PFSK-1 (cell line): ENCODE measurements around the gene SELENBP1.

Experiments
- FOXP2 ChIP-seq: optimal IDR thresholded peaks from 2 replicates; pipeline ENCODE3; 2011; ENCODE audit warnings: borderline replicate concordance, control low read depth, inconsistent platforms; ENCODE audit not compliant: insufficient read depth; ENCODE audit errors: extremely low read length, extremely low read depth
- POLR2AphosphoS5 ChIP-seq: IDR thresholded peaks from 2 replicates; pipeline ENCODE4 v1.6.1; 2012; ENCODE audit warnings: low read depth, mild to moderate bottlenecking, control low read depth, low read length, moderate library complexity
- SIN3A ChIP-seq: IDR thresholded peaks from 2 replicates; pipeline ENCODE4 v1.6.1; 2012; ENCODE audit warnings: mild to moderate bottlenecking, low read length, moderate library complexity, borderline replicate concordance; ENCODE audit not compliant: insufficient read depth
- TAF1 ChIP-seq: IDR thresholded peaks from 2 replicates; pipeline ENCODE4 v1.6.1; 2012; ENCODE audit warnings: low read length, control low read depth, borderline replicate concordance; ENCODE audit not compliant: insufficient read depth
- TF ChIP-seq, protein P1 (sequence below), 2 experiments: IDR thresholded peaks; 2 replicates each; pipeline versions ENCODE4 v1.6.1 to v1.8.0; 2011 to 2012; ENCODE audit warnings: low read depth in 2 of 2, low read length in 2 of 2, control low read depth in 1 of 2, inconsistent platforms in 1 of 2, mild to moderate bottlenecking in 1 of 2, moderate library complexity in 1 of 2; ENCODE audit not compliant: insufficient read depth in 1 of 2

SELENBP1 gene

DNA sequence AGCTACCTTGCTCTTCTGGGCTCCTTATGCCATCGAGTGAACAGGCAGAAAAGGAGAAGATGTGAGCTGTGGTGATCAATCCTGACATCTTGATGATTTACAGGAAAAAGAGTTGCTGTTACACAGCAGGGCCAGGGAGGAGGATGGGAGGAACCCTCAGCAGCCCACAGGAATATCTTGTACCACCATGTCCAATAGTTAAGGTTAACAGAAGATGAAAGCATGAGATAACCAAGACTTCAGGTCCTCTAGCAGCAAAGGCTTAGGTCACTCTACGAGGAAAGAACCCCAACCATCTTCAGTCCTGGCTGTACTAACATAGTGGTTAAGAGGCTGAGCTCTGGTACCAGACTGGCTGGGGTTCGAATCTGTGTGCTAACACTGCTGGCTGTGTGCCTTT is 12.1 kb upstream of the SELENBP1 start:
- TF ChIP-seq SIN3A (no peak), POLR2AphosphoS5 (no peak), FOXP2 (no peak)

DNA sequence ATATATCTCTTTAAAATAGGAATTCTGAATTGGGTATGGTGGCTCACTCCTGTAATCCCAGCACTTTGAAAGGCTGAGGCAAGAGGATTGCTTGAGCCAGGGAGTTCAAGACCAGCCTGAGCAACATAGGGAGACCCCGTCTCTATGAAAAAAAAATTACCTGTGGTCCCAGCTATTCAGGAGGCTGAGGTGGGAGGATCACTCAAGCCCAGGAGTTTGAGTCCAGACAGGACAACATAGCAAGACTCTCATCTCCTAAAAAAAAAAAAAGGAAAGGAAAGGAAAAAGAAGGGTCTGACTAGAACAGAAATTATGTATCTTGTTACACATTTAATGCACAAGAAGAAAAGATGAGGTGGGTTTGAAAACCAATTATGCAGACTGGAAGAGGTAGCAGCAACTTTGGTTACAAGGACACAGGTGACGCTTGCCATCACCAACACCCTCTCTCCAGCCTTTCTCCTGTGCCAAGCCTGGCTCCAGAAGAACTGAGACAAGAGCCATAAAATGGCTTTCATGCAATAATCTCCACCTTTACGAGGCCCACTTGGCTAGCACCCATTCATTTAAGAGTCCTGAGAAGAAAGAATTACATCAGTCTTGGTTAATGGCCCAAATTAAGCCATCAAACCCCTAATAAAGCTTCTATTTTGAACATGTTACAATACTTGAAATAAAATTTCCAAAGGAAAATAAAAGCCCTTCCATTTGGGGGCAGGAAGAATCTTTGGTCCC is 4.8 kb upstream of the SELENBP1 start:
- TF ChIP-seq SIN3A (no peak), FOXP2 (no peak), POLR2AphosphoS5 (no peak), TAF1 (no peak)
- TF ChIP-seq, protein P1, sequence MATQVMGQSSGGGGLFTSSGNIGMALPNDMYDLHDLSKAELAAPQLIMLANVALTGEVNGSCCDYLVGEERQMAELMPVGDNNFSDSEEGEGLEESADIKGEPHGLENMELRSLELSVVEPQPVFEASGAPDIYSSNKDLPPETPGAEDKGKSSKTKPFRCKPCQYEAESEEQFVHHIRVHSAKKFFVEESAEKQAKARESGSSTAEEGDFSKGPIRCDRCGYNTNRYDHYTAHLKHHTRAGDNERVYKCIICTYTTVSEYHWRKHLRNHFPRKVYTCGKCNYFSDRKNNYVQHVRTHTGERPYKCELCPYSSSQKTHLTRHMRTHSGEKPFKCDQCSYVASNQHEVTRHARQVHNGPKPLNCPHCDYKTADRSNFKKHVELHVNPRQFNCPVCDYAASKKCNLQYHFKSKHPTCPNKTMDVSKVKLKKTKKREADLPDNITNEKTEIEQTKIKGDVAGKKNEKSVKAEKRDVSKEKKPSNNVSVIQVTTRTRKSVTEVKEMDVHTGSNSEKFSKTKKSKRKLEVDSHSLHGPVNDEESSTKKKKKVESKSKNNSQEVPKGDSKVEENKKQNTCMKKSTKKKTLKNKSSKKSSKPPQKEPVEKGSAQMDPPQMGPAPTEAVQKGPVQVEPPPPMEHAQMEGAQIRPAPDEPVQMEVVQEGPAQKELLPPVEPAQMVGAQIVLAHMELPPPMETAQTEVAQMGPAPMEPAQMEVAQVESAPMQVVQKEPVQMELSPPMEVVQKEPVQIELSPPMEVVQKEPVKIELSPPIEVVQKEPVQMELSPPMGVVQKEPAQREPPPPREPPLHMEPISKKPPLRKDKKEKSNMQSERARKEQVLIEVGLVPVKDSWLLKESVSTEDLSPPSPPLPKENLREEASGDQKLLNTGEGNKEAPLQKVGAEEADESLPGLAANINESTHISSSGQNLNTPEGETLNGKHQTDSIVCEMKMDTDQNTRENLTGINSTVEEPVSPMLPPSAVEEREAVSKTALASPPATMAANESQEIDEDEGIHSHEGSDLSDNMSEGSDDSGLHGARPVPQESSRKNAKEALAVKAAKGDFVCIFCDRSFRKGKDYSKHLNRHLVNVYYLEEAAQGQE (IDR thresholded peaks at IDR 0.05; ENCODE audit: insufficient read depth in 1 of 2, low read depth in 2 of 2, low read length in 2 of 2) = no peak

DNA sequence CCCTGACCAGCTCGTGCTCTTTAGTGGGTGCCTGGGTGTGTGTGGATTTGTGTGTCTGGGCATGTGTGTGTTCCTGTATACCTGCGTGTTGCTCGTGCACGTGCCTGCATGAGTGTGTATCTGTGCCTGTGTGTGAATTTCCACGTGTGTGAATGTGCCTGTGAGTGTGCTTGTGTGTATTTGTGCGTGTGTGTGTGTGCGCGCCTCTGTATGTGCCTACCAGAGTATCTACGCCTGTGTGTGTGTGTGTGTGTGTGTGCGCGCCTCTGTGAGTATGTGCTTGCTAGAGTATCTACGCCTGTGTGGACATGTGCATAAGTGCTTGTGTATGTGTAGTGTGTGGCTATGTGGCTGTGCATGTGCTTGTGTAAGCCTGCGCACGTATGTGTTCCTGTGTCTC is 691 bp upstream of the SELENBP1 start:
- TF ChIP-seq TAF1 (no peak), FOXP2 (no peak), SIN3A (no peak), POLR2AphosphoS5 (no peak)
- TF ChIP-seq, protein P1 (IDR thresholded peaks at IDR 0.05; ENCODE audit: insufficient read depth in 1 of 2, low read depth in 2 of 2, low read length in 2 of 2) = no peak

DNA sequence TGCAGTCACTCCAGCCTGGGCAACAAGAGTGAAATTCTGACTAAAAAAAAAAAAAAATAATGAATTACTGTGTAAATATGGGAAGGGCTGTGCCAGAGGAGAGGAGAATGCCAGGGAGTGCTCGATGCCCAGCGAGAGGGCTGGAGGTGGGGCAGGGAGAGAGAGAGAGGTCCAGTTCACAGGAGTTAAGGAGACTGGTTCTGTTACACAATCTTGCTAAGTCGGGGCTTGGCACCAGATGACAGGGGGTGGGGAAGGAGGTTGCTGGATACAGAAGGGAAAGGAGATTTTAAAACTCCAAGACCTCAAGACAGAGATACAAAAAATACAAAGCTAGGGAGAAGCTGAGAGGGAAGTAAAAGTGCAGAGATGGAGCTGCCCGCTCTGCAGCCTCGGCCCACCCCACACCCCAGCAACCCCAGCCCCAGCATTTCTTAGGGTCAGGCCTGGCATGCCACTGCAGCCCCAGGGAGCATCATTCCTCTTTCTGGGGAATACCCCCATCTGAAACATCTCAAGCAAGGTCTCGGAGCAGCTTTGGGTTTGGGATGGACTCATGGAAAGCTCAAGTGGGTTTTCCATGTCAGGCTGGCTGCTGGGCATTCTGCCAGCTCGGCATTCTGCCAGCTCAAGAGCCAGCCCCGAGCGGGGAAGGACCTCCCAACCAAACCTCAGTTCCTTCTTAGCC is 991 bp downstream of the SELENBP1 start:
- TF ChIP-seq FOXP2 (no peak), POLR2AphosphoS5 (0 out of 2 replicates have a peak, but pooled peaks have one; percentile 10)

DNA sequence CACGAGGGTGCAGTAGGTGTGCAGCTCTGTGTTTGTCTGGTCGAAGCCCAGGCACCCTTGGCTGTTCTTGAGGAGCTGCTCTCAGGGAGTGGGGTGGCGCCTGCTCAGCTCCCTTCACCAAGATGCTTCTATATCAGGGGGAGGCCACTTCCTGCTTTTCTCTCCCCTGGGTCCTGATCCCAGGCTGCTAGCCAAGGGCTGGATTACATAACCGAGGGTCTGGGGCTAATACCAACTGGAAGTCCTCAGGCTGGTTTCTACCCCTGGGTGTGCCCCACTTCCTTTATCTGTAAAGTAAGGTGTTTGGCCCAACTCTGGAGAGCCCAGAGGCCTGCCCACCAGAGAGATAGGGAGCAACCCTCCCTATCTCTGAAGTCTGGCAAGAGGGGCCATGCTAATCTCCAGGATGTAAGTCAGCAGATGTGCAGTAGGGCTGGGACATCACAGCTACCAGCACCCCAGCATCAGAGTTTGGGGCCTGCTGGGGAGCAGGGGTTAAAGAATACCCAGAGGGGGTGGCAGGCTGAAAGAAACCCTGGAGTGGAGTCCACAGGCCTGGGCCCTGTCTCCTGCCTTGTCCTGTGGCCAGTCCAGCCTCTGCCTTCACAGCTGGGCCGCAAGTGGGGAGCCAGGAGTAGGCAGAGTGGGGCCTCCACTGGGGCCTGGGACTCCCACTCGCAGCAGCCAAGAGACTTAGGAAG is 2.1 kb downstream of the SELENBP1 start:
- TF ChIP-seq, protein P1 (IDR thresholded peaks at IDR 0.05; ENCODE audit: insufficient read depth in 1 of 2, low read depth in 2 of 2, low read length in 2 of 2) = no peak
- TF ChIP-seq TAF1 (no peak), SIN3A (no peak), FOXP2 (no peak), POLR2AphosphoS5 (no peak)

DNA sequence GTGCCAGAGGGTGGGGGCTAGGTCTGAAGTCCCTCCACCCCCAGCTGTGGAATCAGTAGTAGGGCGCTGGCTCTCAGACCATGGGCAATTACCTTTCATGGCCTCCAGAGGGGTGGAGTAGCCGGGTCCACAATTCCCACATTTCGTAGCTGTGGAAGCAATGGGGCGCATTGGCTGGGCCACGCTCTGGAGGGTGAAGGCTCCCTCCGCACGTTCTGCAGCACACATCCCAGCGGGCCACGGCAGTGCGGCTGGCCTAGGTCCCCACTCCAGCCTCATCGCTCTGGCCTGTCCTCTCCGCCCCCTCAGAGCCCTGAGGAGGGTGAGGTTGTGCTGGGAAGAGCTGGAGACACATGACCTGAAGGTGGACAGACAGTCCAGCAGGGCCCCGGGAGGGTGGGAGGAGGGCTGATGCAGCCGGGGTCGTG is 2.9 kb downstream of the SELENBP1 start:
- no peak for TF ChIP-seq TAF1
- TF ChIP-seq FOXP2 = no peak
- no peak for TF ChIP-seq SIN3A
